Osteoblast (primary cell): ENCODE data around the gene ITGA7. TPM values are rescaled to one million over a fixed set of nuclear protein-coding genes. Genes with fewer than 3 reads are reported as not detected.
"Not testable (repeated sequence)": the region's sequence is repeated elsewhere in the genome, so short reads cannot be mapped to it uniquely, and the experiment has no call there.

Experiments
- DNase-seq: peaks from one replicate; pipeline ENCODE4 v3.0.0; 2011; ENCODE audit warnings: low spot score, mixed read lengths; ENCODE audit not compliant: insufficient read length; ENCODE audit errors: missing footprints
- H2AFZ ChIP-seq: 2 replicates; pipeline ENCODE4 v1.6.0; 2011; ENCODE audit warnings: mild to moderate bottlenecking, low read length
- H3K27ac ChIP-seq: 2 replicates; pipeline ENCODE4 v1.5.1; 2011; ENCODE audit warnings: mild to moderate bottlenecking, low read depth, low read length, moderate library complexity
- H3K27me3 ChIP-seq: 2 replicates; pipeline ENCODE4 v1.6.0; 2012; ENCODE audit warnings: mild to moderate bottlenecking, control low read depth, inconsistent platforms, low read length, moderate library complexity; ENCODE audit not compliant: insufficient read depth
- H3K36me3 ChIP-seq: 2 replicates; pipeline ENCODE4 v1.5.1; 2011; ENCODE audit warnings: mild to moderate bottlenecking, low read length, control low read depth, moderate library complexity; ENCODE audit not compliant: insufficient read depth
- H3K4me1 ChIP-seq: 2 replicates; pipeline ENCODE4 v1.5.1; 2011; ENCODE audit warnings: mild to moderate bottlenecking, low read length, control low read depth, moderate library complexity; ENCODE audit not compliant: insufficient read depth
- H3K4me2 ChIP-seq: 2 replicates; pipeline ENCODE4 v1.6.0; 2011; ENCODE audit warnings: mild to moderate bottlenecking, low read length; ENCODE audit not compliant: insufficient read depth
- H3K4me3 ChIP-seq: fragments of 200-600 bp; sonication (generic); 3 replicates; pipeline ENCODE4 v1.5.1; 2012; ENCODE audit warnings: mild to moderate bottlenecking, low read length, inconsistent platforms; ENCODE audit not compliant: insufficient read depth
- H3K79me2 ChIP-seq: 2 replicates; pipeline ENCODE4 v1.6.0; 2012; ENCODE audit warnings: mild to moderate bottlenecking, low read length, control low read depth, inconsistent platforms; ENCODE audit not compliant: insufficient read depth
- H3K9me3 ChIP-seq: 2 replicates; pipeline ENCODE4 v1.5.1; 2011; ENCODE audit warnings: low read depth, low read length, control low read depth
- H4K20me1 ChIP-seq: 2 replicates; pipeline ENCODE4 v1.6.0; 2012; ENCODE audit warnings: mild to moderate bottlenecking, low read length, control low read depth; ENCODE audit not compliant: insufficient read depth
- CTCF ChIP-seq: IDR thresholded peaks from 2 replicates; pipeline ENCODE4 v1.5.1; 2011; ENCODE audit warnings: mild to moderate bottlenecking, low read depth, low read length, moderate library complexity; ENCODE audit errors: extremely low read depth
- total RNA-seq: library from RNA; depleted of rRNA; stranded (reverse); fragments of >200 nt; gene quantifications from 2 replicates; pipeline ENCODE4 v1.2.3, GENCODE V29; 2012

The ITGA7 gene
- total RNA-seq, 1 donor = 22.4 TPM

DNA sequence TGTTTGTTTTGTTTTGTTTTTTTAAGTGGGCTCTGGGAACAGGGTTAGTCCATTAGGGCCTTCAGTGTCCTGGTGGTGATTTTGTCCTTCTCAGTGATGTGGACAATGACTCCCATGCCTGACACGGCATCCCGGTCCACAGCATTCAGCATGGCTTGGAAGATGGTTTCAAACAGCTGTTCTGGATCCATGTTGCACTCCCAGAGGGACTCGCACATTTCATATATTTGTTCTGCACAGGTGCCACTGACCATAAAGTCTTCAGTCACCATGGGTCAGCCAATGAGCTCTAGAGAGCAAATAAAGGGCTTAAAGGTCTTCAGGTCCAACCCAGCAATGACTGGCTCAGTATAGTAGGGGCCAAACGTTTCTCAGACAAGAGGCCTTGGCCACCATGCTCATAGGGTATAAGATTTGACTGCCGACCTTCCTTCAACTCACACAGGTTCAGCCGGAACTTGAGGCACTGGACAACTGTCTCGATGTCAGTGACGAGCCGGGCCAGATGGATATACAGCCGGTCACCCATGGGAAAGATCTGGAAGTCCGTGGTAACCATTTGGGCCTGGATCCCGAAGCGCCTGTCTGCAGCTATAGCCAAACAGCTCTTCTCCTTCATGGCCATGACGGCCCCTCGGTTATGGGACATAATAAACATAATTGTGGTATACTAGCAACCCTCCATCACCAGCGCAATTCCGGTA, 53.0 kb downstream of the ITGA7 start:
- Histone ChIP-seq H3K9me3 (no peaks in the 10 kb centered on the region), H4K20me1 (no peaks in the 10 kb centered on the region), H3K4me2 (no peak overlapping the region), H3K4me1 (peaks cover 7% of the 10 kb centered on the region), H3K79me2 (no peaks in the 10 kb centered on the region), H2AFZ (no peak overlapping the region), H3K27me3 (no peaks in the 10 kb centered on the region), H3K4me3 (no peak overlapping the region), H3K36me3 (no peaks in the 10 kb centered on the region), H3K27ac (no peak overlapping the region)
- no peak for TF ChIP-seq CTCF
- DNase-seq = no peak

DNA sequence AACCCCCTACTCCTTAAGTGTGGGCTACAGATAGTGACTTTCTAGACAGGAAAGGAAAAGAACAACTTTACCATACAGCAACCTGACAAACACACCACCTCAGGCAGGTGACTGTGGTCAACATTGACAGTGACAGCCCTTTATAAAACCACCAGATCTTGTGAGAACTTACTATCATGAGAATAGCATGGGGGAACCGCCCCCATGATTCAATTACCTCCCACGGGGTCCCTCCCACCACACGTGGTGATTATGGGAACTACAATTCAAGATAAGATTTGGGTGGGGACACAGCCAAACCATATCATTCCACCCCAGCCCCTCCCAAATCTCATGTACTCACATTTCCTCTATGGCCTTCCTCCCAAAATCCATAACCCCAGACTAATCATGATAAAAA, 54.7 kb downstream of the ITGA7 start:
- Histone ChIP-seq H3K9me3 (no peaks in the 10 kb centered on the region), H3K4me1 (no peaks in the 10 kb centered on the region), H3K79me2 (no peaks in the 10 kb centered on the region), H3K4me2 (no peak overlapping the region), H4K20me1 (no peaks in the 10 kb centered on the region), H3K4me3 (no peak overlapping the region), H2AFZ (no peak overlapping the region), H3K36me3 (no peaks in the 10 kb centered on the region), H3K27ac (no peak overlapping the region), H3K27me3 (no peaks in the 10 kb centered on the region)
- TF ChIP-seq CTCF = no peak
- no peak for DNase-seq

- DNase-seq = no peak
- H2AFZ ChIP-seq = no peak overlapping the region
- H3K9me3 ChIP-seq = no peaks in the 10 kb centered on the region
- no peaks in the 10 kb centered on the region for H3K4me1 ChIP-seq
- H3K4me2 ChIP-seq = no peak overlapping the region
- no peak overlapping the region for H3K4me3 ChIP-seq
- no peaks in the 10 kb centered on the region for H3K36me3 ChIP-seq
- no peaks in the 10 kb centered on the region for H3K27me3 ChIP-seq
- no peak overlapping the region for H3K27ac ChIP-seq
- H4K20me1 ChIP-seq = no peaks in the 10 kb centered on the region
- TF ChIP-seq CTCF = no peak
- no peaks in the 10 kb centered on the region for H3K79me2 ChIP-seq
Measured at GRCh38 chr12:55652352-55652751, 55.4 kb downstream of the ITGA7 start.

GRCh38 chr12:55651299-55651683, 56.4 kb downstream of the ITGA7 start:
- TF ChIP-seq CTCF = no peak
- Histone ChIP-seq H3K4me3 (no peak overlapping the region), H2AFZ (no peak overlapping the region), H3K4me1 (no peaks in the 10 kb centered on the region), H3K27ac (no peak overlapping the region), H3K36me3 (no peaks in the 10 kb centered on the region), H3K9me3 (no peaks in the 10 kb centered on the region), H3K4me2 (no peak overlapping the region), H4K20me1 (no peaks in the 10 kb centered on the region), H3K79me2 (no peaks in the 10 kb centered on the region), H3K27me3 (no peaks in the 10 kb centered on the region)
- DNase-seq = no peak

GRCh38 chr12:55650620-55651298, 56.9 kb downstream of the ITGA7 start:
- not testable (repeated sequence) for H3K4me2 ChIP-seq, H3K4me3 ChIP-seq, H3K27me3 ChIP-seq, H2AFZ ChIP-seq, DNase-seq, H3K79me2 ChIP-seq, H4K20me1 ChIP-seq, H3K4me1 ChIP-seq, H3K9me3 ChIP-seq, H3K27ac ChIP-seq, H3K36me3 ChIP-seq
